CD8-positive, alpha-beta memory T cell (primary cell): ENCODE results near the gene PIP5KL1. TPM values are rescaled to one million over a fixed set of nuclear protein-coding genes. Genes with fewer than 3 reads are reported as not detected.
A peak's percentile ranks its signal among the peaks of the same experiment; 100 is the strongest.

Experiments used
- CTCF ChIA-PET: fragments of 350-600 bp; sonication (Branson Sonifier 250); formaldehyde crosslinking; loops from one replicate; lab custom pipeline; 2021; ENCODE audit warnings: antibody characterized with exemption; lab: Charles Lee
- POLR2A ChIA-PET: fragments of 350-600 bp; sonication (Branson Sonifier 250); formaldehyde crosslinking; loops from one replicate; lab custom pipeline; 2021; ENCODE audit warnings: antibody characterized with exemption; lab: Charles Lee
- DNase-seq, 5 donors: peaks; one replicate each; pipeline versions ENCODE4 v3.0.0 to v3.0.0-alpha.2; 2020 to 2022; ENCODE audit warnings: mixed read lengths in 1 of 5
- H3K27ac ChIP-seq: one replicate; pipeline ENCODE4 v1.7.0; 2013; ENCODE audit warnings: low read depth, mild to moderate bottlenecking, low read length, moderate library complexity
- H3K27me3 ChIP-seq: 2 replicates; pipeline ENCODE4 v1.7.0; 2013; ENCODE audit warnings: low read length, mild to moderate bottlenecking; ENCODE audit not compliant: insufficient read depth, poor library complexity, severe bottlenecking
- H3K36me3 ChIP-seq: 2 replicates; pipeline ENCODE4 v1.7.0; 2013; ENCODE audit warnings: mild to moderate bottlenecking, low read length, moderate library complexity; ENCODE audit not compliant: insufficient read depth
- H3K4me1 ChIP-seq: 2 replicates; pipeline ENCODE4 v1.7.0; 2013; ENCODE audit warnings: mild to moderate bottlenecking, low read length, moderate library complexity; ENCODE audit not compliant: insufficient read depth
- H3K4me3 ChIP-seq: 2 replicates; pipeline ENCODE4 v1.7.0; 2013; ENCODE audit warnings: mild to moderate bottlenecking, low read length
- H3K9me3 ChIP-seq: 2 replicates; pipeline ENCODE4 v1.7.0; 2013; ENCODE audit warnings: mild to moderate bottlenecking, low read length
- H3K27ac Mint-ChIP-seq, 8 donors: one replicate each; pipeline ENCODE4 v1.8.0; 2020 to 2021; ENCODE audit warnings: mixed read lengths in 8 of 8, mild to moderate bottlenecking in 6 of 8, inconsistent platforms in 3 of 8, moderate library complexity in 3 of 8
- H3K27me3 Mint-ChIP-seq, 2 donors: one replicate each; pipeline ENCODE4 v1.8.0; 2020 to 2021; ENCODE audit warnings: mixed read lengths in 2 of 2, mild to moderate bottlenecking in 1 of 2, moderate library complexity in 1 of 2
- H3K36me3 Mint-ChIP-seq, 3 donors: one replicate each; pipeline ENCODE4 v1.8.0; 2020 to 2021; ENCODE audit warnings: mixed read lengths in 3 of 3, inconsistent platforms in 1 of 3, mild to moderate bottlenecking in 1 of 3
- H3K4me1 Mint-ChIP-seq, 3 donors: one replicate each; pipeline ENCODE4 v1.8.0; 2020 to 2021; ENCODE audit warnings: mixed read lengths in 3 of 3, inconsistent platforms in 1 of 3, mild to moderate bottlenecking in 1 of 3
- H3K4me3 Mint-ChIP-seq, 7 donors: one replicate each; pipeline ENCODE4 v1.8.0; 2020 to 2021; ENCODE audit warnings: mixed read lengths in 7 of 7, mild to moderate bottlenecking in 6 of 7, moderate library complexity in 4 of 7, inconsistent platforms in 2 of 7
- H3K9me3 Mint-ChIP-seq, 5 donors: one replicate each; pipeline ENCODE4 v1.8.0; 2020 to 2022; ENCODE audit warnings: mixed read lengths in 5 of 5, mild to moderate bottlenecking in 3 of 5, moderate library complexity in 2 of 5, inconsistent platforms in 1 of 5
- polyA plus RNA-seq: library from polyadenylated mRNA; unstranded; fragments of 300-500 nt; fragmentation: Illumina TruSeq; gene quantifications from one replicate; pipeline ENCODE4 v1.2.3, GENCODE V29; 2021
- total RNA-seq, 2 experiments: library from RNA; stranded (reverse); gene quantifications; one replicate each; pipeline ENCODE4 v1.2.3, GENCODE V29; 2021

PIP5KL1 gene
- total and polyA plus RNA-seq, 3 experiments from 2014 or later: 0.89 to 2.5 (median 1.4) TPM

DNA sequence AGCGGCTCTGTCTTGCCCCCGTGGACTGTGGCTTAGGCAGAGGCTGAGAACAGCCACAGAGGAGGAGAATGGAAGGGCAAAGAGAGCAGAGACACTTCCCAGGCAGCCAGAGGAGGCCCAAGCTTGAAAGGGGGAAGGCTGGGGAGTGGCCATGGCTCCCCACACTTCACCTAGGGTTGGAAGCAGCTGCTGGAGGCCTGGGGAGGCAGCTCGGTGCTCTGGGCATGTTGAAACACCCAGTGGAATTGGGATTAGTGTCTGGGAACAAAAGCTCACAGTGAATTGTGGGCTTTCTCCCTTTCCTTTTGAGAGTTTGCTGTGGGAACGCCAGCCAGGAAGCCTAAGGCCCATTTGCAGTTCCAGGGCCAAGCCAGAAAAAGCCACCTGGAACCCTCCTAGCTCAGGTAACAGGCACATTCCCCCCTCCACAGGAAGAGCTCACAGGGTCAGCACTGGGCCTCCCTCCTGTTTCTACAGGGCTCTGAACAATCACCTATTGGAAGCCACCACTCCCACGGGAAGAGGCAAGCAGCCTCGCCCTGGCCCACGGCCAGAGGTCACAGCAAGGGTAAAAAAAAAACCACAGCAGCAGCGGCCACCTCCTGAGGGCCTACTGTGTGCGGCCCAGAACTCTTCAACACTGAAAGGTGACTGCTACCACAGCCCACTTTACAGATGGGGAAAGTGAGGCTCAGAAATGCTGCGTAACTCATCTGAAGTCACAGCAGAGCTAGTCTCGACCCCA lies 30.0 kb upstream of the PIP5KL1 start:
- peaks cover 83 to 96% (median 94%) of the 10 kb centered on the region in 3 donors for H3K4me1 Mint-ChIP-seq
- H3K9me3 ChIP-seq: no peaks in the 10 kb centered on the region
- peaks cover 100% of the 10 kb centered on the region for H3K4me1 ChIP-seq
- no peaks in the 10 kb centered on the region for H3K36me3 ChIP-seq
- H3K9me3 Mint-ChIP-seq: no peaks in the 10 kb centered on the region
- peak overlapping the region; percentile 17 for H3K27ac ChIP-seq
- no peaks in the 10 kb centered on the region for H3K27me3 Mint-ChIP-seq
- H3K4me3 ChIP-seq: peak overlapping the region; percentile 24
- POLR2A ChIA-PET: no interaction called here
- CTCF ChIA-PET: interaction anchor here (0.9 to 27.7 kb wide), 4 partner anchors 14 to 71 kb away, joined by 3 to 485 read pairs (median 6); no protein-coding TSS in a partner anchor
- H3K36me3 Mint-ChIP-seq: peaks cover 0 to 66% (median 7%) of the 10 kb centered on the region in 3 donors
- peak overlapping the region; percentile 52 to 94 (median 86) for H3K27ac Mint-ChIP-seq
- no peak for DNase-seq
- no peaks in the 10 kb centered on the region for H3K27me3 ChIP-seq
- H3K4me3 Mint-ChIP-seq: peak overlapping the region; percentile 4 to 56 (median 40)

GRCh38 chr9:127959841-127960409 lies 29.3 kb upstream of the PIP5KL1 start:
- H3K4me1 Mint-ChIP-seq: peaks cover 83 to 96% (median 94%) of the 10 kb centered on the region in 3 donors
- Histone ChIP-seq H3K27me3 (no peaks in the 10 kb centered on the region), H3K36me3 (no peaks in the 10 kb centered on the region), H3K4me1 (peaks cover 100% of the 10 kb centered on the region), H3K4me3 (no peak overlapping the region), H3K9me3 (no peaks in the 10 kb centered on the region), H3K27ac (peak overlapping the region; percentile 4)
- no peaks in the 10 kb centered on the region for H3K9me3 Mint-ChIP-seq
- H3K27me3 Mint-ChIP-seq: no peaks in the 10 kb centered on the region
- H3K36me3 Mint-ChIP-seq: peaks cover 0 to 64% (median 8%) of the 10 kb centered on the region in 3 donors
- peak overlapping the region in 6 of 7 donors; percentile 4 to 56 (median 37) for H3K4me3 Mint-ChIP-seq
- POLR2A ChIA-PET: no interaction called here
- no peak for DNase-seq
- CTCF ChIA-PET: interaction anchor here (0.9 to 27.7 kb wide), 3 partner anchors 17 to 71 kb away, joined by 3 to 485 read pairs (median 13); no protein-coding TSS in a partner anchor
- peak overlapping the region; percentile 52 to 94 (median 84) for H3K27ac Mint-ChIP-seq

DNA sequence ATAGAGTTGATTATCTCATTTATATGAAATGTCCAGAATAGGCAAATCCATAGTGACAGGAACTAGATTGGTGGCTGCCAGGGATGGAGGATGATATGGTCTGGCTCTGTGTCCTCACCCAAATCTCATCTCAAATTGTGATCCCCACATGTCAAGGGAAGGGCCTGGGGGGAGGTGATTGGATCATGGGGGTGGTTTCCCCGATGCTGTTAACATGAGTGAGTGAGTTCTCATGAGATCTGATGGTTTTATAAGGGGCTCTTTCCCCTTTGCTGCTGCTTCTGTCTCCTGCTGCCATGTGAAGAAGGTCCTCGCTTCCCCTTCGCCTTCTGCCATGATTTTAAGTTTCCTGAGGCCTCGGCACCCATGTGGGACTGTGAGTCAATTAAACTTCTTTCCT lies 28.8 kb upstream of the PIP5KL1 start:
- DNase-seq: no peak
- no peak overlapping the region for H3K4me3 ChIP-seq
- Mint-ChIP-seq H3K27ac (peak overlapping the region; percentile 0 to 89 (median 82)), H3K27me3 (no peaks in the 10 kb centered on the region), H3K9me3 (no peaks in the 10 kb centered on the region), H3K4me3 (peak overlapping the region in 4 of 7 donors; percentile 4 to 56 (median 42)), H3K4me1 (peaks cover 86 to 97% (median 96%) of the 10 kb centered on the region in 3 donors), H3K36me3 (peaks cover 0 to 61% (median 8%) of the 10 kb centered on the region in 3 donors)
- CTCF ChIA-PET: interaction anchor here (3.1 to 27.7 kb wide), 2 partner anchors 16 to 72 kb away, joined by 13 to 485 read pairs; no protein-coding TSS in a partner anchor
- POLR2A ChIA-PET: no interaction called here
- H3K27ac ChIP-seq: no peak overlapping the region
- H3K36me3 ChIP-seq: no peaks in the 10 kb centered on the region
- no peaks in the 10 kb centered on the region for H3K27me3 ChIP-seq
- H3K4me1 ChIP-seq: peaks cover 100% of the 10 kb centered on the region
- no peaks in the 10 kb centered on the region for H3K9me3 ChIP-seq

DNA sequence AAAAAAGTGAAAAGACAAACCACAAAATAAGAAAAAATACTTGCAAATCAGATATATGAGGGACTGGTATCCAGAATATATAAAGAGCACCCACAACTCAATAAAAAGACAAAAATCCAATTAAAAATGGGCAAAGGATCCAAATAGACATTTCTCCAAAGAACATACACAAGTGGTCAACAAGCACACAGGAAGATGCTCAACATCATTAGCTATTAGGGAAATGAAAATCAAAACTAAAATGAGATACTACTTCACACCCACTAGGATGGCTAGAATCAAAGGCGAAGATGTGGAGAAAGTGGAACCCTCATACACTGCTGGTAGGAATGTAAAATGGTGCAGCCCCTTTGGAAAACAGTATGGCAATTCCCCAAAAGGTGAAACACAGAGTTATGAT lies 28.2 kb upstream of the PIP5KL1 start:
- H3K4me3 Mint-ChIP-seq: peak overlapping the region in 3 of 7 donors; percentile 3 to 56 (median 4)
- Histone ChIP-seq H3K9me3 (no peaks in the 10 kb centered on the region), H3K36me3 (no peaks in the 10 kb centered on the region), H3K27me3 (no peaks in the 10 kb centered on the region), H3K4me3 (no peak overlapping the region), H3K4me1 (peaks cover 100% of the 10 kb centered on the region), H3K27ac (no peak overlapping the region)
- H3K36me3 Mint-ChIP-seq: peaks cover 0 to 64% (median 8%) of the 10 kb centered on the region in 3 donors
- H3K9me3 Mint-ChIP-seq: no peaks in the 10 kb centered on the region
- no peaks in the 10 kb centered on the region for H3K27me3 Mint-ChIP-seq
- ChIA-PET CTCF (interaction anchor here (3.1 to 27.7 kb wide), 2 partner anchors 15 to 72 kb away, joined by 13 to 485 read pairs; no protein-coding TSS in a partner anchor), POLR2A (interaction anchor here (0.7 kb wide), 1 partner anchor 16 kb away, joined by 3 read pairs; no protein-coding TSS in a partner anchor)
- peaks cover 85 to 97% (median 96%) of the 10 kb centered on the region in 3 donors for H3K4me1 Mint-ChIP-seq
- no peak for DNase-seq
- H3K27ac Mint-ChIP-seq: peak overlapping the region; percentile 15 to 89 (median 80)

GRCh38 chr9:127955294-127956015 lies 24.9 kb upstream of the PIP5KL1 start:
- peak overlapping the region; percentile 28 to 89 (median 76) for H3K27ac Mint-ChIP-seq
- H3K4me1 Mint-ChIP-seq: peaks cover 72 to 92% (median 82%) of the 10 kb centered on the region in 3 donors
- Histone ChIP-seq H3K36me3 (peaks cover 11% of the 10 kb centered on the region), H3K4me3 (peak overlapping the region; percentile 42), H3K9me3 (no peaks in the 10 kb centered on the region), H3K4me1 (peaks cover 97% of the 10 kb centered on the region), H3K27me3 (no peaks in the 10 kb centered on the region), H3K27ac (no peak overlapping the region)
- no peaks in the 10 kb centered on the region for H3K27me3 Mint-ChIP-seq
- H3K4me3 Mint-ChIP-seq: peak overlapping the region; percentile 1 to 71 (median 57)
- peaks cover 0 to 58% (median 4%) of the 10 kb centered on the region in 3 donors for H3K36me3 Mint-ChIP-seq
- ChIA-PET POLR2A (interaction anchor here (0.6 to 2.0 kb wide), 8 partner anchors 11 to 80 kb away, joined by 3 to 13 read pairs (median 4); partner anchors contain the start of gene EEIG1), CTCF (interaction anchor here (0.8 to 27.7 kb wide), 19 partner anchors 13 to 162 kb away, joined by 3 to 485 read pairs (median 6); partner anchors contain the start of genes EEIG1, NAIF1 and PIP5KL1)
- no peaks in the 10 kb centered on the region for H3K9me3 Mint-ChIP-seq
- peak; percentile 63 to 87 (median 64) for DNase-seq

DNA sequence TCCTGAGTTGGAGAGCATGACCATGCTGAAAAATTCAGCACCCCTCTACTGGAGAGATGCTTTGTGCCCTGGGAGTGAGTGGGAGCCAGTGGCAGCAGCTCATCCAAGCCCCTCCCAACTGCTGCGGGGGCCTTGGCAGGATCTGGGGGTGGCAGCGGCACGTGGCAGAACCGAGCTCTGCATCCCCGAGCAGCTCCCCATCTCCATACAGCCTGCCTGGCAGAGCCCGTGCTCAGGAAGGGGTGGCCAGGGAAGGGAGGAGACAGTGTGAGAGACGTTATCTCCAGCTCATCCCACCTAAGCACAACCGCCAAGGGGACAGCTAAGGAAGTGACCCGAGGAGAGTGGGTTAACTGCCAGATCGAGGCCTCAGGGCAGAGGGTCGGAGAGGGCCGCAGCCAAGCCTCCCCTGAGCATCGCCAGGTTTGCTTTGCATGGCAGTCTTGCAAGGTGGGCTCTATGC lies 24.3 kb upstream of the PIP5KL1 start:
- H3K4me1 Mint-ChIP-seq: peaks cover 70 to 92% (median 82%) of the 10 kb centered on the region in 3 donors
- no peaks in the 10 kb centered on the region for H3K9me3 Mint-ChIP-seq
- H3K36me3 Mint-ChIP-seq: peaks cover 0 to 58% (median 4%) of the 10 kb centered on the region in 3 donors
- Histone ChIP-seq H3K27me3 (no peaks in the 10 kb centered on the region), H3K4me1 (peaks cover 97% of the 10 kb centered on the region), H3K9me3 (no peaks in the 10 kb centered on the region), H3K36me3 (peaks cover 16% of the 10 kb centered on the region), H3K27ac (no peak overlapping the region), H3K4me3 (peak overlapping the region; percentile 33)
- POLR2A ChIA-PET: interaction anchor here (0.6 to 2.0 kb wide), 10 partner anchors 16 to 559 kb away, joined by 3 to 13 read pairs (median 5); partner anchors contain the start of gene EEIG1
- CTCF ChIA-PET: interaction anchor here (0.8 to 27.7 kb wide), 19 partner anchors 9 to 167 kb away, joined by 3 to 485 read pairs (median 6); partner anchors contain the start of genes EEIG1, NAIF1 and PIP5KL1
- peak overlapping the region; percentile 28 to 89 (median 80) for H3K27ac Mint-ChIP-seq
- no peak for DNase-seq
- H3K27me3 Mint-ChIP-seq: no peaks in the 10 kb centered on the region
- H3K4me3 Mint-ChIP-seq: peak overlapping the region in 5 of 7 donors; percentile 35 to 67 (median 52)
